Small intestine (tissue), 7 donors: ENCODE results near the gene VWA5A. TPM values are rescaled to one million over a fixed set of nuclear protein-coding genes. Genes with fewer than 3 reads are reported as not detected.
"Not testable (repeated sequence)": the region's sequence is repeated elsewhere in the genome, so short reads cannot be mapped to it uniquely, and the experiment has no call there.

Experiments used
- DNase-seq, 2 donors: peaks; one replicate each; pipeline versions ENCODE4 v3.0.0 to v3.0.0-alpha.2; 2013
- FAIRE-seq: peaks from 2 replicates; lab custom pipeline; 2012; peaks lifted over from hg19 to GRCh38; lab: Jason Lieb, UNC
- H3K27ac ChIP-seq, 3 donors: one replicate each; pipeline ENCODE4 v1.5.1; 2013; ENCODE audit warnings: low read length in 2 of 3, mild to moderate bottlenecking in 2 of 3, control low read depth in 1 of 3, inconsistent platforms in 1 of 3, low read depth in 1 of 3, moderate library complexity in 1 of 3
- H3K27me3 ChIP-seq, 3 donors: one replicate each; pipeline ENCODE4 v1.6.1; 2013; ENCODE audit warnings: low read length in 3 of 3, inconsistent platforms in 1 of 3; ENCODE audit not compliant: control insufficient read depth in 3 of 3, insufficient read depth in 3 of 3
- H3K36me3 ChIP-seq, 3 donors: one replicate each; pipeline ENCODE4 v1.6.1; 2013; ENCODE audit warnings: low read length in 3 of 3, inconsistent platforms in 1 of 3, low read depth in 1 of 3, mild to moderate bottlenecking in 1 of 3, moderate library complexity in 1 of 3; ENCODE audit not compliant: control insufficient read depth in 3 of 3, insufficient read depth in 2 of 3
- H3K4me1 ChIP-seq, 3 donors: one replicate each; pipeline ENCODE4 v1.6.1; 2013; ENCODE audit warnings: low read length in 2 of 3, inconsistent platforms in 1 of 3, low read depth in 1 of 3, mild to moderate bottlenecking in 1 of 3, moderate library complexity in 1 of 3; ENCODE audit not compliant: control insufficient read depth in 3 of 3, insufficient read depth in 2 of 3
- H3K4me3 ChIP-seq, 3 donors: one replicate each; pipeline ENCODE4 v1.5.1; 2013; ENCODE audit warnings: low read length in 3 of 3, control low read depth in 1 of 3, inconsistent platforms in 1 of 3, low read depth in 1 of 3, mild to moderate bottlenecking in 1 of 3, moderate library complexity in 1 of 3
- H3K9me3 ChIP-seq, 2 donors: one replicate each; pipeline ENCODE4 v1.6.1; 2013; ENCODE audit warnings: low read depth in 1 of 2, low read length in 1 of 2; ENCODE audit not compliant: control insufficient read depth in 2 of 2, insufficient read depth in 1 of 2
- WGBS, 3 donors: extraction: QIAGEN DNeasy Blood & Tissue Kit; methylation state at CpG; one replicate each; pipeline ENCODE4 v1.1.7; 2013; 5-methylcytosine and 5-hydroxymethylcytosine counted together
- polyA plus RNA-seq, 4 donors: library from polyadenylated mRNA; stranded (reverse) in 3 of 4; unstranded in 1 of 4; fragments of 200-250 nt in 3 of 4; fragments of 120-200 nt in 1 of 4; gene quantifications; one replicate each; pipeline versions ENCODE4 v1.2.1 to v1.2.3, GENCODE V29; 2013
- donor health status: healthy with polysubstance abuse.
- donor health status: control.
- donor health status: control.
- donor health status: Bipolar disorder and iron deficiency.
- donor health status: healthy.

VWA5A gene
- polyA plus RNA-seq, 4 donors = 21.9 to 38.2 (median 28.7) TPM

DNA sequence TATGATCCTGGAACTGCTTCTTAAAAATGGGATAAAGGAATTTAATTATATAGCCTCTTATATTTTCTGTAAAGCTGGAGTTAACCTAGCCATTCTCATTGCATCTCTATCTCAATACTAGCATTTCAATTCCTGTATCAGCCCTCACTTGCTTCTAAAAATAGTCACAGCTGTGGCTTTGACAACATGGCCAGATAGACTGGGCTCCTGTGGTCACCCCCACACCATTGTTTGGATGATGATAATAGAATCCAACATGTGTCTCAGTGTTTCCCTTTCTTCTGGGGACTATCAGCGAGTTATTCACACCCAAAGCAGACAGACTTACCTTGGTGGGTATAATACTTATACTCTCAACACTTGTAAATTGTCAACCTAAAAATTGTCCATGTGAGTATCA is 6.9 kb downstream of the VWA5A start:
- no peaks in the 10 kb centered on the region for H3K27me3 ChIP-seq
- H3K4me1 ChIP-seq = peaks cover 0 to 3% (median 3%) of the 10 kb centered on the region in 3 donors
- H3K27ac ChIP-seq = no peak overlapping the region
- H3K9me3 ChIP-seq = no peaks in the 10 kb centered on the region
- 84 to 100% (median 89%) methylated on average over 1 of the region's 1 CpG for WGBS, 3 donors
- H3K36me3 ChIP-seq = peaks cover 18 to 22% (median 22%) of the 10 kb centered on the region in 3 donors
- DNase-seq (no peak), FAIRE-seq (no peak)
- no peak overlapping the region for H3K4me3 ChIP-seq

DNA sequence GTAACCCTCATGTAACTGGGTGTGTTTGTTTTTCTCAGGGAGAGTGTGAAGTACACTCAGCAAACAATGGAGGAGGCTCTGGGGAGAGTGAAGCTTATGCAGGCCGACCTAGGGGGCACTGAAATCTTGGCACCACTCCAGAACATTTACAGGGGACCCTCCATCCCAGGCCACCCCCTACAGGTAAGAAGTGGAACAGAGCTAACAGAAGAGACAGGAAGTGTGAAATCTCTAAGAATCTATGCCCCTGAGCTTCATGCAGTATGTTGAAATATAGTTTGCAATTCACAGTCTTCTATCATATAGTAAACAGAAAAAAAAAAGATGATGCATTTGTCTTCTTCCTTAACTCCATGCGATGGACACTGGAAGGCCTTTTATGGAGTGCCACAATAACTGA is 8.4 kb downstream of the VWA5A start:
- WGBS, 3 donors = 58 to 74% (median 66%) methylated on average over 2 of the region's 2 CpGs
- no peaks in the 10 kb centered on the region for H3K4me1 ChIP-seq
- no peak for DNase-seq
- H3K4me3 ChIP-seq = no peak overlapping the region
- peaks cover 15 to 17% (median 16%) of the 10 kb centered on the region in 3 donors for H3K36me3 ChIP-seq
- no peaks in the 10 kb centered on the region for H3K27me3 ChIP-seq
- FAIRE-seq = no peak
- no peaks in the 10 kb centered on the region for H3K9me3 ChIP-seq
- H3K27ac ChIP-seq = no peak overlapping the region

DNA sequence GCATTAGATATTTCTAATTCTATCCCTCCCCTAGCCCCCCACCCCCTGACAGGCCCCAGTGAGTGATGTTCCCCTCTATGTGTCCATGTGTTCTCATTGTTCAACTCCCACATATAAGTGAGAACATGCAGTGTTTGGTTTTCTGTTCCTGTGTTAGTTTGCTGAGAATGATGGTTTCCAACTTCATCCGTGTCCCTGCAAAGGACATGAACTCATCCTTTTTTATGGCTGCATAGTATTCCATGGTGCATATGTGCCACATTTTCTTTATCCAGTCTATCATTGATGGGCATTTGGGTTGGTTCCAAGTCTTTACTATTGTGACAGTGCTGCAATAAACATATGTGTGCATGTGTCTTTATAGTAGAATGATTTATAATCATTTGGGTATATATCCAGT is 11.9 kb downstream of the VWA5A start:
- not testable (repeated sequence) for H3K36me3 ChIP-seq, H3K4me1 ChIP-seq, H3K4me3 ChIP-seq, DNase-seq, H3K27me3 ChIP-seq, H3K9me3 ChIP-seq, FAIRE-seq, H3K27ac ChIP-seq
- 92 to 100% (median 100%) methylated on average over 1 of the region's 1 CpG for WGBS, 3 donors

- DNase-seq = no peak
- FAIRE-seq = no peak
Measured at GRCh38 chr11:124143034-124143433, 27.8 kb downstream of the VWA5A start.

DNA sequence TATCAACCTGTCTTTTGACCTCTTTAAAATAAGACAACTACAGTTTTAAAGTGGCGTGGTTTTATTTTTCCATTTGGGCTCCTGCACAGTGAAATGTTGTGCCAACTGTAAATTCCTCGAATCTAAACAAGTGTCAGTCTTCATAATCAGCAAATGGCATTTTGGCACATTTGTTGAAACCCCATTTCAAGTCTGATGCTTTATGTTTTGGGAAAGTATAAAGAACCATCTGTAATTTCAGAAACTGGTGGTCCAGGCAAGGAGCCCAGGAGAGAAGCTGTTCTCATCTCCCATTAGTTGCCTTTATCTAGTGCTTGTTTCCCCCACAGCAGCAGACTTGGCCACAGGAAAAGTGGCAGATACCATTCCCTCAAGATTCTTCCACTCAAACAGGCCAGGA is 32.7 kb downstream of the VWA5A start:
- FAIRE-seq (no peak), DNase-seq (no peak)
- 75 to 92% (median 81%) methylated on average over 2 of the region's 2 CpGs for WGBS, 3 donors

More at GRCh38 chr11:124143034-124143433, 27.8 kb downstream of the VWA5A start:
- Histone ChIP-seq H3K36me3 (peaks cover 2 to 9% (median 2%) of the 10 kb centered on the region in 3 donors), H3K4me3 (no peak overlapping the region), H3K27ac (no peak overlapping the region), H3K9me3 (no peaks in the 10 kb centered on the region), H3K4me1 (no peaks in the 10 kb centered on the region), H3K27me3 (no peaks in the 10 kb centered on the region)
- 87 to 95% (median 91%) methylated on average over 2 of the region's 2 CpGs for WGBS, 3 donors

GRCh38 chr11:124150684-124151083 is 35.4 kb downstream of the VWA5A start:
- H3K4me1 ChIP-seq = no peaks in the 10 kb centered on the region
- no peak overlapping the region for H3K4me3 ChIP-seq
- no peaks in the 10 kb centered on the region for H3K9me3 ChIP-seq
- FAIRE-seq = no peak
- WGBS, 3 donors = 60 to 72% (median 61%) methylated on average over 5 of the region's 5 CpGs
- DNase-seq = no peak
- peaks cover 0 to 2% (median 0%) of the 10 kb centered on the region in 3 donors for H3K36me3 ChIP-seq
- H3K27ac ChIP-seq = no peak overlapping the region
- no peaks in the 10 kb centered on the region for H3K27me3 ChIP-seq

More for the DNA sequence above, 32.7 kb downstream of the VWA5A start:
- Histone ChIP-seq H3K27me3 (no peaks in the 10 kb centered on the region), H3K36me3 (peaks cover 0 to 4% (median 2%) of the 10 kb centered on the region in 3 donors), H3K4me1 (no peaks in the 10 kb centered on the region), H3K4me3 (no peak overlapping the region), H3K27ac (no peak overlapping the region), H3K9me3 (no peaks in the 10 kb centered on the region)

- no peak for FAIRE-seq
- Histone ChIP-seq H3K27me3 (no peaks in the 10 kb centered on the region), H3K36me3 (peaks cover 0 to 1% (median 0%) of the 10 kb centered on the region in 3 donors), H3K27ac (no peak overlapping the region), H3K4me3 (no peak overlapping the region), H3K9me3 (no peaks in the 10 kb centered on the region), H3K4me1 (no peaks in the 10 kb centered on the region)
- 83 to 86% (median 85%) methylated on average over 3 of the region's 3 CpGs for WGBS, 3 donors
- no peak for DNase-seq
Measured at GRCh38 chr11:124152770-124153407, 37.6 kb downstream of the VWA5A start.

DNA sequence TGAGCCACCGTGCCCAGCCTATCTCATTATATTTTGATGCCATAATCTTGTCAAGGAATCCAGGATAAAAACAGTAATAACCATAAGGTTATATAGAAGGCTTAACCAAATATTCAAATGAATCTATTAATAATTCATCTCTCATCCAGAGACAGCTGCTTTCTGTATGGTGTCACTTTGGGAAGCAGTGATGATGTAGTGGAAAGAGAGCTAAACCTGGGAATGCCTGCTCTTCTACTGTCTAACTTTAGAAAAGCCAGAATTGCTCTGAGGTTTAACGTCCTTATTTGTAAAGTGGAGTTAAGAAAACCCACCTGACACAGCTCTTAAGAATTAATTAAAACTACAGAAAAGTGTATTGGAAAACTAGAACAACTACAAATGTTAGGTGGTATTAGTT is 38.6 kb downstream of the VWA5A start:
- no peak for DNase-seq
- H3K4me1 ChIP-seq = no peaks in the 10 kb centered on the region
- H3K27me3 ChIP-seq = no peaks in the 10 kb centered on the region
- H3K4me3 ChIP-seq = no peak overlapping the region
- no peaks in the 10 kb centered on the region for H3K9me3 ChIP-seq
- H3K27ac ChIP-seq = no peak overlapping the region
- FAIRE-seq = no peak
- 56 to 79% (median 69%) methylated on average over 2 of the region's 2 CpGs for WGBS, 3 donors
- H3K36me3 ChIP-seq = no peaks in the 10 kb centered on the region

DNA sequence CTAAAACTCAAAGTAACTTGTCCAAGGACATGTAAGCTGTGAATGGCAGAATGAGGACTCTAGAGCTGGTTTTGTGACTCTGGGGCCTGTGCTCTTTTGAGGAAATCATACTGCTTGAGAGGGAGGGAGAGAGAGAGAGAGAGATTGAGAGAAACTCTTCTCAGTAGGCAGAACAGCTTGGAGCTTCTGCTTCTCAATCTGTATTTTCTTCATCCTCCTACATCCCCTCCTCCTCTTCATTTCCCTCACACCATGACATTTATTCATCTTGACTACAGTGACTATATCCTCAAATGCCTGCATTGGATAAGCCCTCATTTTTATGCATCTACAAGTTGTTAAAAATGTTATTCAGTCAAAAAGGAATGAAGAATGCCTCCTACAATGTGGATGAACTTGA is 44.2 kb downstream of the VWA5A start:
- no peak for FAIRE-seq
- Histone ChIP-seq H3K9me3 (no peaks in the 10 kb centered on the region), H3K27me3 (no peaks in the 10 kb centered on the region), H3K27ac (no peak overlapping the region), H3K4me3 (no peak overlapping the region), H3K36me3 (no peaks in the 10 kb centered on the region), H3K4me1 (no peaks in the 10 kb centered on the region)
- DNase-seq = no peak
